ELR (cell line): ENCODE results near the gene CST6.
"Not testable (repeated sequence)": the region's sequence is repeated elsewhere in the genome, so short reads cannot be mapped to it uniquely, and the experiment has no call there.

Experiments
- DNase-seq: peaks from one replicate; pipeline ENCODE4 v3.0.0-alpha.2; 2015; ENCODE audit warnings: low read depth

The CST6 gene

GRCh38 chr11:66015454-66015881 is 3.7 kb downstream of the CST6 start:
- DNase-seq: peak; percentile 52

- no peak for DNase-seq
Measured at GRCh38 chr11:66015936-66016792, 4.4 kb downstream of the CST6 start.

GRCh38 chr11:66016793-66017177 is 5.0 kb downstream of the CST6 start:
- no peak for DNase-seq

- no peak for DNase-seq
Measured at GRCh38 chr11:66017321-66017720, 5.5 kb downstream of the CST6 start.

GRCh38 chr11:66020212-66020611 is 8.4 kb downstream of the CST6 start:
- no peak for DNase-seq

GRCh38 chr11:66020618-66021357 is 9.0 kb downstream of the CST6 start:
- DNase-seq: peak; percentile 88

- peak; percentile 75 for DNase-seq
Measured at GRCh38 chr11:66022401-66023185, 10.8 kb downstream of the CST6 start.

- DNase-seq: not testable (repeated sequence)
Measured at GRCh38 chr11:66023186-66023440, 11.3 kb downstream of the CST6 start.

- no peak for DNase-seq
Measured at GRCh38 chr11:66026017-66026529, 14.3 kb downstream of the CST6 start, which contains the start of gene CATSPER1. CATSPER1 (minus strand) TSS chr11:66026479; CDS start chr11:66026379, 100 bp downstream.

GRCh38 chr11:66032957-66033735 is 21.3 kb downstream of the CST6 start:
- DNase-seq: no peak

- no peak for DNase-seq
Measured at GRCh38 chr11:66035653-66036333, 24.0 kb downstream of the CST6 start.

- DNase-seq: no peak
Measured at GRCh38 chr11:66036334-66036710, 24.5 kb downstream of the CST6 start.

GRCh38 chr11:66037327-66037726 is 25.5 kb downstream of the CST6 start:
- DNase-seq: no peak

- DNase-seq: no peak
Measured at GRCh38 chr11:66039765-66040164, 28.0 kb downstream of the CST6 start.

GRCh38 chr11:66042227-66042995 is 30.6 kb downstream of the CST6 start:
- DNase-seq: no peak

- DNase-seq: no peak
Measured at GRCh38 chr11:66042996-66043906, 31.4 kb downstream of the CST6 start.

- peak; percentile 48 for DNase-seq
Measured at GRCh38 chr11:66044757-66045156, 32.9 kb downstream of the CST6 start.

GRCh38 chr11:66045177-66045639 is 33.4 kb downstream of the CST6 start:
- DNase-seq: peak; percentile 83

GRCh38 chr11:66046901-66047300 is 35.1 kb downstream of the CST6 start:
- DNase-seq: no peak
